Effector memory CD4-positive, alpha-beta T cell (primary cell): ENCODE measurements around the gene SLC25A53.
"Not testable (repeated sequence)": the region's sequence is repeated elsewhere in the genome, so short reads cannot be mapped to it uniquely, and the experiment has no call there.

Experiments
- DNase-seq, 3 donors: peaks; one replicate each; pipeline ENCODE4 v3.0.0-alpha.2; 2020
- H3K27ac ChIP-seq: 2 replicates; pipeline ENCODE4 v1.7.0; 2013; ENCODE audit warnings: mild to moderate bottlenecking, low read length, moderate library complexity; ENCODE audit not compliant: insufficient read depth, poor library complexity, severe bottlenecking
- H3K27me3 ChIP-seq: replicated peaks from 2 replicates; pipeline ENCODE4 v1.7.0; 2013; ENCODE audit warnings: mild to moderate bottlenecking, low read length; ENCODE audit not compliant: insufficient read depth, control insufficient read depth, poor library complexity, severe bottlenecking
- H3K36me3 ChIP-seq: 2 replicates; pipeline ENCODE4 v1.7.0; 2013; ENCODE audit warnings: mild to moderate bottlenecking, low read length, moderate library complexity; ENCODE audit not compliant: control insufficient read depth, insufficient read depth
- H3K4me1 ChIP-seq: 2 replicates; pipeline ENCODE4 v1.7.0; 2013; ENCODE audit warnings: low read length, mild to moderate bottlenecking; ENCODE audit not compliant: control insufficient read depth, insufficient read depth, poor library complexity, severe bottlenecking
- H3K4me3 ChIP-seq: 2 replicates; pipeline ENCODE4 v1.7.0; 2013; ENCODE audit warnings: low read length, low read depth, mild to moderate bottlenecking; ENCODE audit not compliant: insufficient read depth, poor library complexity, severe bottlenecking
- H3K9me3 ChIP-seq: 2 replicates; pipeline ENCODE4 v1.7.0; 2013; ENCODE audit warnings: mild to moderate bottlenecking, low read length, moderate library complexity; ENCODE audit not compliant: control insufficient read depth

The SLC25A53 gene

GRCh38 chrX:104075778-104076445 lies 80.9 kb downstream of the SLC25A53 start, which contains the start of gene TMSB15C:
Gene TMSB15C (minus strand): TSS chrX:104076236.
- DNase-seq, H3K4me3 ChIP-seq, H3K27ac ChIP-seq, H3K36me3 ChIP-seq, H3K27me3 ChIP-seq, H3K9me3 ChIP-seq, H3K4me1 ChIP-seq: not testable (repeated sequence)

- H3K4me1 ChIP-seq, H3K27me3 ChIP-seq, DNase-seq, H3K4me3 ChIP-seq, H3K27ac ChIP-seq, H3K9me3 ChIP-seq, H3K36me3 ChIP-seq: not testable (repeated sequence)
These were observed 94.2 kb downstream of the SLC25A53 start for GRCh38 chrX:104062636-104063035.

GRCh38 chrX:104054956-104055355 lies 101.9 kb downstream of the SLC25A53 start:
- not testable (repeated sequence) for H3K27ac ChIP-seq, DNase-seq, H3K36me3 ChIP-seq, H3K9me3 ChIP-seq, H3K27me3 ChIP-seq, H3K4me1 ChIP-seq, H3K4me3 ChIP-seq
